Stimulated activated CD4-positive, alpha-beta T cell treated with anti-CD3 and anti-CD28 coated beads, Interleukin-12 subunit alpha, Interleukin-12 subunit beta, amount 100 ng/mL, for 48 hours (primary cell): ENCODE results near the gene MCHR1.
"Not testable (repeated sequence)": the region's sequence is repeated elsewhere in the genome, so short reads cannot be mapped to it uniquely, and the experiment has no call there.

Experiments
- DNase-seq, 3 donors: peaks; one replicate each; pipeline ENCODE4 v3.0.0-alpha.2; 2020; ENCODE audit warnings: low read depth in 2 of 3, low spot score in 1 of 3

MCHR1 gene

GRCh38 chr22:40687706-40688105 is 8.4 kb downstream of the MCHR1 start:
- no peak for DNase-seq

DNA sequence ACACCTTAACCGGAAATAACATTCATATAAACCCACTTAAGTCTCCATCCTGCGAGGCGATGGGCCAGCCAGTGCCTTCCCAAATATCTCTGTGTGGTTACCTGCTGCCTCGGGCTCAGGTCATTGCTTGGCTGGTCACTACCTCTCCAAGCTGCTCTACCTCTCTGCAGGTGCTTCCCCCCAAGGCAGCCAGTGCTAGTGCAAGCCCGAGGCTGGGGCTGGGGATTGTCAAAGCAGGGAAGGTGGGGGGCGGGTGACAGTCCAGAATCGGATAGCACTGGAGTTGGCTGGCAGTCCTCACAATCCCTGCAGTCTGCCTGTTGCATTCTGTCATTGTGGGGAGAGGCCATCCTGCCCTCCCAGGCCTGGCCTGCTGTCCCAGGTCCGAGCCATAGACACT is 11.1 kb downstream of the MCHR1 start:
- no peak for DNase-seq

GRCh38 chr22:40691532-40691931 is 12.2 kb downstream of the MCHR1 start:
- no peak for DNase-seq

- DNase-seq: no peak
These were observed 15.1 kb downstream of the MCHR1 start for GRCh38 chr22:40694411-40694810.

GRCh38 chr22:40701274-40701673 is 22.0 kb downstream of the MCHR1 start:
- DNase-seq: no peak

- no peak for DNase-seq
These were observed 23.9 kb downstream of the MCHR1 start for GRCh38 chr22:40703174-40703573.

GRCh38 chr22:40703736-40704135 is 24.5 kb downstream of the MCHR1 start:
- no peak for DNase-seq

GRCh38 chr22:40705918-40706682 is 26.8 kb downstream of the MCHR1 start:
- no peak for DNase-seq

- no peak for DNase-seq
These were observed 27.9 kb downstream of the MCHR1 start for GRCh38 chr22:40707154-40707553.

DNA sequence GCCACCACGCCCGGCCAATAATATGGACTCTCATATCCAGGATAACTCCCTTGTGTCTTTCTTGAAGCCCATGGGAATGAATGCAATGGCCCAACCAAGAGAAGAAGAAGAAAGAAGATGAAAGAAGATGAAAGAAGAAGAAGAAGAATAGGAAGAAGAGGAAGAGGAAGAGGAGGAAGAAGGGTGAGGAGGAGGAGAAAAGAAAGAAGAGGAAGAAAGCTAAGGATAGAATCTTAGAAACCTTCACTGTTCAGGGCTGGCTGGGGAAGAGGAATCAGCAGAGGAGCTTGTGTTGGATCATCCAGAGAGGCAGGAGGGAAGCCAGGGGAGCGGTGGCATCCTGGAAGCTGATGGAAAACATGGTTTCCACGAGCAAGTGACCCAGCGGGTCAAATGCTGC is 28.9 kb downstream of the MCHR1 start:
- no peak for DNase-seq

- DNase-seq: no peak
These were observed 30.6 kb downstream of the MCHR1 start for GRCh38 chr22:40709752-40710413.

GRCh38 chr22:40712311-40712710 is 33.0 kb downstream of the MCHR1 start:
- no peak for DNase-seq

DNA sequence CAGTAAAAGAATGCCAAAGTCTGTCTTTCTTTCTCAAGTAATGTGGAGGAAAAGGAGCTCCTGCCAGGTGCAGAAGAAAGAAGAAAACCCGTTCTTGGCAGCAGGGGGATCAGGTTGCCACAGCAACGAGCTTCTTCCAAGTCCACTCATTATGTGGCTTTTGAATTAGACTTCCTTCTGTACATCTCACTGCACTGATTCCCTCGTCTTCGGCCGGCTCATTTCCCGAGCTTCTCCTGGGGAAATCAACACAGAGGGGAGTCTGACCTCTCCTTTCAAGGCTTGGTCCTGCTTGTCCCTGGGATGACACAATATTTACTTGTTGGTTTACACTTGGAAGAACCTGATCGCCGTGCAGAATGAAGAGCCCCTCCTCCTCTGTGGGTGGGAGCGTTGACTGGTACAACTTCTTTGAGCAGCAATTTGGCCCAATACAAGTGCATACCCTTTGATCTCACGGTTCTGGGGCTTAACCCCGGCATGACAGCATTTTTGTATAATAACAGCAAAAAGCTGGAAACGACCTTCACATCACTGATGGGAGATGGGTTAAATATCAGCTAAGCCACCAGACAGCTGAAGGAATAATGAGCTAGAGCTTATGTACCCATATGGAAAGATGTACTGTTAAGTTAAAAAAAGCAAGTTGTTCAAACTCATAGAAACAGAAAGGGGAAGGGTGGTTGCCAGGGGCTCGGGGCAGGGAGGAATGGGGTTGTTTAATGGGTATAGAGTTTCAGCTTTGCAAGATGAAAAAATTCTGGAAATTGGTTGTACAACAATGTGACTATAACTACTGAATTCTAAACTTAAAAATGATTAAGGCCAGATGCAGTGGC is 35.4 kb downstream of the MCHR1 start:
- DNase-seq: no peak

GRCh38 chr22:40716116-40716515 is 36.8 kb downstream of the MCHR1 start:
- DNase-seq: no peak

GRCh38 chr22:40717657-40718056 is 38.4 kb downstream of the MCHR1 start:
- DNase-seq: not testable (repeated sequence)

DNA sequence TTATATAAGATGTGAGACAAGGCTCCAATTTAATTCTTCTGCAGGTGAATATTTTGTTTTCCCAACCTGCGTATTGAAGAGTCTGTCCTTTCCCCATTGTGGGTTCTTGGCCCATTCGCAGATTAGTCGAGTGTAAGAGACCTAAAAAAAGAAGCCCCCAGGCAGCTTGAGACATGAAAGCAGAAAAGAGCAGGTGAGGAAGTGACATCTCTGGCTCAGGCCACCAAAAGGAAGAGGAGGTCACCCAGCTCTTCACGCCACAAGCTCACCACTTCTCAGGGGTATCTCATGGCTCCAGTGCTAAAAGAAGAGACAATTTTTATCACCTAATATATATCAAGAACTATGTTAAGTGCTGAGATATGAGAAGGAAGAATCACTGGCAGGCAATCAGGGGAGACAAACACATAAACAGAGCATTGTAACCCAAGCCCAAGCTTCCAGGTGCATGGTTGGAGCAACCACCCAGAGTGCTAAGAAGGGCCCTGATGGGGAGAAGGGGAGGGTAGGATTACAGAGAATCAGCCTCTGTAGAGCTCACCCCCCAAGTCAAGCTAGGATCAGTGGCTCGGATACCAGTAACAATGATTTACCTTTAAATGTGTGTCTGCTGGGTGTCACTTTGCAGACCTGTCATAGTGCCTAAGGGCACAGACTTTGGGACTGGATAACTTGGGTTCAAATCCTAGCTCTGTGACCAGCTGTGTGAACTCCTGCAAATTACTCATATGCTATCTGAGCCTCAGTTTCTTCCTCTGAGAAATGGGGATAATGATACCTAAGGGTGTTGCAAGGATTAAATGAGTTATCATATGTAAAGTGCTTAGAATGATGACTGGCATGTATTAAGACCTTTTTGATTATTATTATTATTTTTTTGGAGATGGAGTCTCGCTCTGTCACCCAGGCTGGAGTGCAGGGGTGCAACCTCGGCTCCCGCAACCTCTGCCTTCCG is 39.2 kb downstream of the MCHR1 start:
- no peak for DNase-seq

GRCh38 chr22:40719599-40719998 is 40.3 kb downstream of the MCHR1 start:
- DNase-seq: no peak

- DNase-seq: not testable (repeated sequence)
These were observed 40.9 kb downstream of the MCHR1 start for GRCh38 chr22:40720156-40720537.

- DNase-seq: no peak
These were observed 41.4 kb downstream of the MCHR1 start for GRCh38 chr22:40720538-40721256.

- no peak for DNase-seq
These were observed 42.0 kb downstream of the MCHR1 start for GRCh38 chr22:40721266-40721665.
